LHCN-M2 (cell line): ENCODE results near the gene KHK. TPM values are rescaled to one million over a fixed set of nuclear protein-coding genes. Genes with fewer than 3 reads are reported as not detected.

Experiments
- DNase-seq: peaks from one replicate; pipeline ENCODE4 v3.0.0-alpha.2; 2012; ENCODE audit warnings: low read depth
- total RNA-seq: library from RNA; depleted of rRNA; stranded (reverse); fragments of >200 nt; gene quantifications from 2 replicates; pipeline ENCODE4 v1.2.3, GENCODE V29; 2014

Gene KHK
- total RNA-seq, 1 experiment from 2014 or later = 0.52 TPM

- DNase-seq = no peak
These were observed 39.7 kb downstream of the KHK start for GRCh38 chr2:27126252-27126710.

DNA sequence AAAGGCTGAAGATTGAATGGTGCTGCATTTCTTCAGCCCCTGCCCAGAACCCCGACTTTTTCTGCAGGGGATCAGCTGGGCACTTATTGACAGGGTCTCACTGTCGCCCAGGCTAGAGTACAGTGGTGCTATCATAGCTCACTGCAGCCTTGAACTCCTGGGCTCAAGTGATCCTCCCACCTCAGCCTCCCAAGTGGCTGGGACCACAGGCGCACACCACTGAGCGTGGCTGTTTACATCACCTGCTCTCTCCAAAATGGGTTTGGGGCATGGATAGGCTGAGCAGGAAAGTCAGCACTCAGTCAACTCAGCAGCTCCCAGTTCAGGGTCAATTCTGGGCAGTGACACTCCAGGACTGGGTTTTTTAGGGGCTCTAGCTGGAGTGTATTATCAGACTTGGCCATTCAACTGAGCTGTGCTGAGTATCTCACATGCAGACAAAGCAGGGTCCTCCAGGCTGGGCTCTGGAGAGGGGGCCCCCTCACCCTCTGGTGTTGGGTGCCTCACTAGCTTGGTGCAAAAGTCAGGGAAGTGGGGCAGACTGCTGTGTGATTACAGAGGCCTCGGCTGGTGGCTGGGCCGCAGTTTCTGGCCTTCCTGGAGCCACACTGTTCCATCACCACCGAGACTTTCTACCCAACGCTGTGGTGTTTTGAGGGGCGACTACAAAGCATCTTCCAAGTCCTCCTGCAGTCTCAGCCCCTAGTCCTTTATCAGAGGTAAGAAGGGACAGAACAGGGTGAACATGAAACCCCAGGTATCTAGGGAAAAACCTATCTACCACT is 41.5 kb downstream of the KHK start:
- no peak for DNase-seq

DNA sequence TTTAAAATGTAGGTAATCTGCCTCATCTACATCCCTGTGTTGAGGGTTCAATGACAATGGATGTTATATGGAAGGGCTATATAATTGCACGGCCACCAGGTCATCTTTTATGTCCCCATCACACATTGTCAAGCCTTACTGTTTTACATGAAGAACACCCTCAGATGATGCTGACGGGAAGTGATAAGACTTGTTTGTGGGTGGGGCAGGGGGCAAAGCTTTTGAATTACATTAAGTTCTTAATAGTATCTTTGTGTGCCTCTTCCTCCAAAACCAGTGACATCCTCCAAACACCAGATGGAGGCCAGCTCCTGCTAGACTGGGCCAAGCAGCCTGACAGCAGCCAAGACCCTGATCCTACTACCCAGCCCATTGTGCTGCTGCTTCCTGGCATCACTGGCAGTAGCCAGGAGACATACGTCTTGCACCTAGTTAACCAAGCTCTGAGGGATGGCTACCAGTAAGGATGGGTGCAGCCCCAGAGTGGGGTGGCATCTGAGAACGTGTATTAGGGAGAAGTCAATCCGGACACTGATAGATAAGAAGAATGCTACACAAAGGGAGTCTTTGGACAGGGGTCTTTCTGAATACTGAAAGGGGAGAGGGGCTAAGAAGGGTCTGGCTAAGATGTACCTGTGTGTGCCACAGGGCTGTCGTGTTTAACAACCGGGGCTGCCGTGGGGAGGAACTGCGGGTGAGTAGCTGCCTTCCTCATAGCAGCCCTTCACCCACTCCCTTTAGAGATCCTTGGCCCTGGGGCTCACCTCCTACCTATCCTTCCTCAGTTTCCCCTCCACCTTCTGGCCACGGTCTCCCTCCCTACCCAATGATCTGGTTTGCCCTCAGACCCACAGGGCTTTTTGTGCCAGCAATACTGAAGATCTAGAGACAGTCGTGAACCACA is 42.3 kb downstream of the KHK start:
- DNase-seq = no peak

- DNase-seq = no peak
These were observed 43.8 kb downstream of the KHK start for GRCh38 chr2:27130396-27130795.

DNA sequence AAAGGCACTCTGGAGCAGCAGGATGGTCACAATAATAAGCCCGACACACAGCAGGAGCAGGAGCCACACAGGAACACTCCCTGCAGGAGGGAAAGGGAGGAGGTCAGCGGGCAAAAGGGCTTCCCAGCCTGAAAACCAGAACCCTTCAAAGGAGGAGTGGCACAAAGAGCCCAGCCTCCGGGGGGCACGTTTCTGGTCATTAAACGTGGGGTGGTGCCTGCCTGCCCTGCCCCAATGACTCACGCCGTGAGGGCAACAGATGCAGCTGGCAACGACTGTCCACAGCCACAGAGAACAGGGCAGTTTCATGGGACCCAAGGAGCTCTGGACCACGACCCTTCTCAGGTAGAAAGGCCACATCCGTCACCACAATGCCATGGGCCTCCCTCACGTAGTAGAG is 44.9 kb downstream of the KHK start:
- DNase-seq = peak; percentile 10

DNA sequence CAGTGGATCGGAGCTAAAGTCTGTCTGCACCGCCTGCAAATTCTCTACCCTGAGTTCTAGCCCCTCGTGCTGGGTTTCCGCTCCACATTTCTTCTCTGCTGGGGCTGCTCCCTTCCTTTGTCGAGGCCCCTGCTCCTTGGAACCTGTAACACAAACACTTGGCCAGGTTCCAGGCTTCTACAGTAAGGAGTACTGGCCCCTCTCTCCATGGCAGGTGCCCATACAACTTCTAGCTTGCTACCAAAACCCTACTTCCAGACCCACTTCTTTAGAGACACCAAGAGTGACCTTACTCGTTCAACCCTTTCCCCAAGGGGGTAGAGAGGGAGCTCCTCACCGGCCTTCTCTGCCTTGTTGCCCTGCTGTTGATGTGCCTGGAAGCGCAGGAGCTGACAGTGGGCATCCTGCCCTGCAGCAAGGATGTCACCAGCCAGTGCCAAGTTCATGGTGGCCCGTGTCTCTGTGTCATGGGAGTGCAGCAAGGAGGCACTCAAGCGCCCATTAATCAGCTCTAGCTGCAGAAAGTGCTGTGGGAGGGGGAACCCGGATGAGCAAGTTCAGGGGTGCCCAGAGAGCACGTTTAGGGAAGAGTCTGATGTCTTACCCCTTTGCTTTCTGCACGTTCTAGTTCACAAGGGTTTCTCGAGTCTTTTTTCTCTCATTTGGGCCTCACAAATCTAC is 46.8 kb downstream of the KHK start:
- no peak for DNase-seq

- DNase-seq = peak; percentile 92
These were observed 47.6 kb downstream of the KHK start, which contains the start of gene PREB for GRCh38 chr2:27133905-27134780. TSS of gene PREB (minus strand) at chr2:27134636. CDS start at chr2:27134421, 215 bp downstream.

GRCh38 chr2:27134781-27135477 is 48.4 kb downstream of the KHK start:
- DNase-seq = no peak

- no peak for DNase-seq
These were observed 48.9 kb downstream of the KHK start for GRCh38 chr2:27135478-27135955.

- no peak for DNase-seq
These were observed 50.2 kb downstream of the KHK start for GRCh38 chr2:27136751-27137150.

DNA sequence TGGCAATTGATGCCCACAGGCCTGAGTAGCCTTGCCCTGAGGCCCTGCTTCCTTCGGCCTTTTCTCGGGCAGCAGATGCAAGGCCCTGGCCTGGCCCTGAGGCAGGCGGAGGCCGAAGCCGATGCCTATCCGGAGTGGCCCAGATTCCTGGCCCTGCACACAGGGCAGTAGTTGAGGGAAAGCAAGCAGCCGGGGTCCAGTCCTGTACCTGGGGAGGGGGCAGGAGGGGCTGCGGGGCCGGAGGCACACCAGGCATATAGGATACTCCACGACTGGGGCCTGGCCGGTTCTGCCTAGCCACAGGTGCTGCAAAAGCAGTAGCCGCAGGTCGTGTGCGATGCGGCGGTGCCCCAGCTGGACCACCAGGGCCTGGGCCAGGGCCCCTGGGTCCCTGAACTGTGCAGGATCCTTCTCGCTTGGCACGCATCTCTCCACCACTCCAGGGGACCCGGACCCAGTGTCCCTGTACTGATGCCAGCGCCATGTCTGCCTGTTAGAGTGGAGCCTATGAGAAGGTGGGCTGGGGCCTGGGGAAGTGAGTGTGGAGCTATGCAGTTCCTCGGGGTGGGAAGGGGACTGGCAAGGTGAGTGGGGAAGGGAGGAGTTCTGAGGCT is 50.9 kb downstream of the KHK start:
- no peak for DNase-seq

GRCh38 chr2:27138111-27138510 is 51.5 kb downstream of the KHK start:
- no peak for DNase-seq

DNA sequence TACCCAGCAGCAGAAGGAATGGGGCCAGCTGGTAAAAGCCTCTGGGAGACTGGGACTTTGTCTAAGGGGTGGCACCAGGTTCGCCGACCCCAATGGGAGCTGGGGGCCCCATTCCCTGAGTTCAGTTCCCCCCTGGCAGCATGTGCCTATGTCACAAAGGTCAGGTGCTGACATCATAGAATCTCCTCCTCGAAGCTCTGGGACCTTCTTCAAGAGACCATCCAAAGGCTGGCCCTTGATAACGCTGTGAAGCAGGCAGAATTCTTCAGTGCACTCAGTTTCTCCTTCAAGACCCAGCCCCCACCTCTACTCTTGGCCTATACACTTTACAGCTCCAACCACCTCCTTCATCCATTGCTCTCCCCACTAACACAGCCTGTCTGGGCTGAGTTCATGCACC is 52.7 kb downstream of the KHK start, which contains the start of gene PRR30:
PRR30 (minus strand) TSS at position 101 of the 400 bp plus-strand sequence. CDS start 1,081 bp downstream, outside the sequence.
- DNase-seq = no peak

GRCh38 chr2:27143285-27143684 is 56.7 kb downstream of the KHK start:
- DNase-seq = no peak

DNA sequence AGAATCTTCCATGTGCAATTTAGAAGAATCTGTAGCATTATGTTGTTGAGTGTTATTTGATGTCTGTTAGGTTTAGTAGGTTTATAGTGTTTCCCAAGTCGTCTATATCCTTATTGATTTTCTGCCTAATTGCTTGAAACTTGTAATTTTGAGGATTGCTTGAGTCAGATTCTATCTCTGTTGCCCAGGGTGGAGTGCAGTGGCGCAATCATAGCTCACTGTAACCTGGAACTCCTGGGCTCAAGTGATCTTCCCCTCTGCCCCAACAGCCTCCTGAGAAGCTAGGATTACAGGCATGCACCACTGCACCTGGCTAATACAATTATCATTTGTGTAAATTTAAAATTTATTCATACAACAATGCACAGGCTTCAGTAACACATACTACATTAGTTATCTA is 59.1 kb downstream of the KHK start:
- DNase-seq = no peak

DNA sequence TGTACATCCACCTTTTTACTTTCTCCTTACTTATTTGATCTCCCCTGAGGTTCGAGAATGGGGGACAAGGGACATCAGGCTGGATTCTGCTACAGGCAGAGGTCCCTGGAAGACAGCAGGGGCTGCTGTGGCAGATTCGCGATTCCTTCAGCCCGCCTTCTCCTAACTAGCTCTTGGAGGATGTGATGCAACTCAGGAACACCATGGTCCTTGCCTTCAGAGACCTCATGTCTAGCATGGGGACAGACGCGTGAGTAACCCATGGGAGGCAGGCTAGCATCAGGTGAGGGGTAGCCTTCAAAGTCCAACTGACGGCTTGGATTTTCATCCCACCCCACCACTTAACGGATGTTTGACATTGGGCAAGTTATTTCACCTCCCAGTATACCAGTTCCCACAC is 61.4 kb downstream of the KHK start:
- no peak for DNase-seq

DNA sequence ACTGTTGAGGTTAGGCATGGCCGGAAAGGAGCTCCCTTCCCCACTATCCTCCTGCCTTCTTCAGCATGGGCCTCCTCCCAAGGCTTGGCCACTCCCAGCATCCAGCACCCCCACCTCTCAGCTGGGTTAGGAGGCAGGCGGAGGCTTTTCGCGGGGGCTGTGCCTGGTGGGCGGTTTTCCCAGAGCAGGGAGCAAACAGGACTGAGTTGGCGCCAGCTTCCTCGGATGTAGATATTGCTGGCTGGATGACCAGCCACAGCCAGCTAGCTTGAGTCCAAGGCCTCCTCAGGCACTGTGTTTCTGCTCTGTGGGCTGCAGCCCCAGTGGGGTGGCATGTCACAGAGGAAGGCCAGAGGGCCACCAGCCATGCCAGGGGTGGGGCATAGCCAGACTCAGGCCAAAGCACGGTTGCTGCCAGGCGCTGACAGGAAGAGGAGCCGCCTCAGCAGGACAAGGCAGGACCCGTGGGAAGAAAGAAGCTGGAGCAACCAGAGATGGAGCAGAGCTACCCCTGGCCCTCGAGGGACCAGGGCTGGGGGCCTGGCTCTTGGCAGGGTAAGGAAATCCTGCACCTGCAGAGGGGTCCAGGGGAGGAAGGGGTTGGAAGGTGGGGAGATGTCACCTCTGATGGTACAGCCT is 62.3 kb downstream of the KHK start, which contains the start of gene TCF23:
TCF23 (plus strand) TSS at position 204 of the 639 bp plus-strand sequence; CDS start at position 334, 130 bp downstream.
- no peak for DNase-seq

DNA sequence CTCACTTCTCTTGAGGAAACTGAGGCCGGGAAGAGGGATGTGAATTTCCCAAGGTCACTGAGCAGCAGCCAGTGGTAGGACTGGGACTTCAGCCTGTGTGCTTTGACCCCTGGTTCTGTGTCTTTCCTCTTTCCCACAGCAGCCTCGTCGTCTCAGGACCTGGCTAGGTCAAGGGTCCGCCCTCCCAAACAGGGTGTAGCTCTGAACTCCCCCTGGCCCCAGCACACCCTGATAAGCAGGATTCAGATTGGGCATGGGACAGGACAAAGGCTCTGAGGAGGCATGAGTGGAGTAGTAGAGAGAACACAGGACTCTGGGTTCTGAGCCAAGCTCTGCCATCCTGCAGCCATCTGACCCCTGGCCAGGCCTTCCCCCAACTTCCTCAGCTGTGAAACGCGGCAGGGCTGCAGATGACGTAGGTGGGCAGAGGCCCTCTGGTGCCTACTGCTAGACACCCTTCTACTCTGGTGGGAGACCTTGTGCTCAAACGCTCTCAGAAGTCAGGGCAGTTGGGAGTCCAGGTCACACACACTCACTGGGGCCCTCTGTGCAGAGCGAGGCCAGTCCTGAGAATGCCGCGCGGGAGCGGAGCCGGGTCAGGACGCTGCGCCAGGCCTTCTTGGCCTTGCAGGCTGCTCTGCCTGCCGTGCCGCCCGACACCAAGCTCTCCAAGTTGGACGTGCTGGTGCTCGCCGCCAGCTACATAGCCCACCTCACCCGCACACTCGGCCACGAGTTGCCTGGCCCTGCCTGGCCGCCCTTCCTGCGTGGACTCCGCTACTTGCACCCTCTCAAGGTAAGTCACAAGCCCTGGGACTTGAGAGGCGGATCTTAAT is 63.2 kb downstream of the KHK start:
- DNase-seq = no peak
